ENCODE data around the gene SPEN. TPM values are rescaled to one million over a fixed set of nuclear protein-coding genes. Genes with fewer than 3 reads are reported as not detected.

SPEN gene
- total and polyA plus RNA-seq, 10 of the 15 experiments (the other 5 are each of a cell fraction or from before 2014, with no cell fraction given): 5.2 to 58.7 (median 20.1) TPM

DNA sequence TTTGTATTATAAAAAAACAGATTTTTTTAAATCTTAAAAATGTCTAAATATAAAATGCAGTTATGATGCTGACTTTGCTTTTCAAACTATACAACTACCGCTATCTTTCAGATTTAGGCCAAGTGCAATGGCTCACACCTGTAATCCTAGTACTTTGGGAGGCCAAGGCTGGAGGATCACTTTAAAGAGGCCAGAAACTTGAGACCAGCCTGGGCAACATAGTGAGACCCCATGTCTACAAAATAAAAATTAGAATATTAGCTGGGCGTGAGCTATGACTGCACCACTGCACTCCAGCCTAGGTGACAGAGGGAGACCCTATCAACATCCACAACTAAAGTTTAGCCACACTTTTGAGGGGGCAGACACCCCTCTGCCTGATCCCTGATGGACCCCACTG lies 108.0 kb downstream of the SPEN start:
- Histone ChIP-seq H3K79me2 (ENCODE audit: control insufficient read depth, insufficient read depth, low read length) (peaks cover 13% of the 10 kb centered on the region), H3K27ac (ENCODE audit: control insufficient read depth, insufficient read depth) (no peak overlapping the region), H3K27me3 (replicated peaks in 1 of 2; ENCODE audit: control insufficient read depth in 2 of 2, insufficient read depth in 2 of 2, low read length in 1 of 2) (no peaks in the 10 kb centered on the region), H3K4me2 (ENCODE audit: control insufficient read depth, insufficient read depth) (no peak overlapping the region), H3K9ac (ENCODE audit: control insufficient read depth, insufficient read depth, low read length) (no peak overlapping the region), H3K4me3 (no peak overlapping the region), H3K9me3 (replicated peaks; ENCODE audit: control insufficient read depth, insufficient read depth, low read length) (no peaks in the 10 kb centered on the region), H4K20me1 (ENCODE audit: control insufficient read depth, insufficient read depth) (peaks cover 3% of the 10 kb centered on the region; the same call in 1 of the 2 replicates), H2AFZ (ENCODE audit: control insufficient read depth, low read depth, low read length) (no peak overlapping the region), H3K36me3 (ENCODE audit: control insufficient read depth in 2 of 2, insufficient read depth in 2 of 2, low read length in 1 of 2) (peaks cover 0 to 15% of the 10 kb centered on the region in 2 experiments; a peak in 2 of 4 replicates), H3K4me1 (ENCODE audit: control insufficient read depth, insufficient read depth, low read length) (peaks cover 9% of the 10 kb centered on the region)
- RAD21 ChIA-PET (ENCODE audit: unreplicated experiment): interaction anchor here (0.6 to 2.4 kb wide), 3 partner anchors 11 to 88 kb away, joined by 3 to 7 read pairs (median 3); partner anchors contain the start of gene CLCNKB
- no peak for FAIRE-seq
- intact Hi-C loops (cut with micrococcal nuclease; ENCODE audit: unreplicated experiment): no loop called here
- POLR2A ChIA-PET: interaction anchor here (1.0 kb wide), 1 partner anchor 140 kb away, joined by 3 read pairs; no protein-coding TSS in a partner anchor
- 97% methylated on average over 2 of the region's 2 CpGs for WGBS (ENCODE audit: insufficient coverage, insufficient replicate concordance, low lambda C conversion rate, missing lambda C conversion rate)
- in situ Hi-C loops (cut with MboI): no loop called here
- DNase-seq (ENCODE audit: low read depth, low spot score): no peak
- TF ChIP-seq EZH2 (IDR thresholded peaks at IDR 0.05; ENCODE audit: borderline replicate concordance, control insufficient read depth, low read depth, low read length) (no peak), GABPA (IDR thresholded peaks at IDR 0.05; ENCODE audit: low read depth) (no peak), BRCA1 (IDR thresholded peaks at IDR 0.05; ENCODE audit: low read depth, low read length) (no peak), RCOR1 (conservative IDR thresholded peaks at IDR 0.05; ENCODE audit: low read depth, low read length) (no peak), FOXK2 (IDR thresholded peaks at IDR 0.05) (no peak), RAD51 (IDR thresholded peaks at IDR 0.05) (no peak), CHD4 (IDR thresholded peaks at IDR 0.05) (no peak), IKZF1 (conservative IDR thresholded peaks at IDR 0.05) (no peak), NFYB (IDR thresholded peaks at IDR 0.05; ENCODE audit: insufficient read depth, low read depth, low read length) (no peak), ZBTB4 (CRISPR knock-in tag; IDR thresholded peaks at IDR 0.05) (no peak), MTA3 (IDR thresholded peaks at IDR 0.05; ENCODE audit: borderline replicate concordance, low read length) (no peak), ZZZ3 (IDR thresholded peaks at IDR 0.05; ENCODE audit: control insufficient read depth, insufficient read length, low read depth) (no peak), BCL11A (IDR thresholded peaks at IDR 0.05; ENCODE audit: low read depth, low read length) (no peak), CHD2 (IDR thresholded peaks at IDR 0.05; ENCODE audit: borderline replicate concordance, low read depth, low read length) (no peak)
- BruUV-seq (replicated peaks): no TSS peak
- SMC1A ChIA-PET (ENCODE audit: uncharacterized antibody, unreplicated experiment): no interaction called here
- ATAC-seq: no peak
- CTCF ChIA-PET: interaction anchor here (0.9 to 1.7 kb wide), 3 partner anchors 39 to 161 kb away, joined by 3 to 4 read pairs (median 3); no protein-coding TSS in a partner anchor
